GM12891 (cell line): ENCODE measurements around the gene TUBG2.

Experiments
- DNase-seq: peaks from one replicate; pipeline ENCODE4 v3.0.0; 2011; ENCODE audit warnings: low spot score; ENCODE audit not compliant: insufficient read length
- FAIRE-seq: peaks from 2 replicates; lab custom pipeline; 2011; peaks lifted over from hg19 to GRCh38; lab: Jason Lieb, UNC
- PAX5 ChIP-seq: IDR thresholded peaks from 2 replicates; pipeline ENCODE4 v1.6.1; 2011; ENCODE audit warnings: low read length, moderate library complexity, mild to moderate bottlenecking; ENCODE audit not compliant: insufficient read depth, severe bottlenecking
- POLR2A ChIP-seq: IDR thresholded peaks from 2 replicates; pipeline ENCODE4 v1.6.1; 2011; ENCODE audit warnings: low read depth, low read length, control low read depth
- POLR2AphosphoS5 ChIP-seq: IDR thresholded peaks from 2 replicates; pipeline ENCODE4 v1.6.1; 2011; ENCODE audit warnings: low read depth, low read length, control low read depth
- POU2F2 ChIP-seq: IDR thresholded peaks from 2 replicates; pipeline ENCODE4 v1.6.1; 2011; ENCODE audit warnings: low read depth, mild to moderate bottlenecking, control low read depth, low read length, moderate library complexity
- SPI1 ChIP-seq: IDR thresholded peaks from 2 replicates; pipeline ENCODE4 v1.6.1; 2011; ENCODE audit warnings: low read depth, low read length, control low read depth
- TAF1 ChIP-seq: IDR thresholded peaks from 2 replicates; pipeline ENCODE4 v1.6.1; 2011; ENCODE audit warnings: low read depth, low read length, control low read depth

TUBG2 gene

GRCh38 chr17:42669977-42670788 lies 11.1 kb downstream of the TUBG2 start:
- TF ChIP-seq TAF1 (no peak), SPI1 (no peak), PAX5 (no peak)
- FAIRE-seq (peak; percentile 93), DNase-seq (peak; percentile 78)

- no peak for TF ChIP-seq PAX5
- DNase-seq (no peak), FAIRE-seq (no peak)
Measured at GRCh38 chr17:42670789-42671657, 11.9 kb downstream of the TUBG2 start.

DNA sequence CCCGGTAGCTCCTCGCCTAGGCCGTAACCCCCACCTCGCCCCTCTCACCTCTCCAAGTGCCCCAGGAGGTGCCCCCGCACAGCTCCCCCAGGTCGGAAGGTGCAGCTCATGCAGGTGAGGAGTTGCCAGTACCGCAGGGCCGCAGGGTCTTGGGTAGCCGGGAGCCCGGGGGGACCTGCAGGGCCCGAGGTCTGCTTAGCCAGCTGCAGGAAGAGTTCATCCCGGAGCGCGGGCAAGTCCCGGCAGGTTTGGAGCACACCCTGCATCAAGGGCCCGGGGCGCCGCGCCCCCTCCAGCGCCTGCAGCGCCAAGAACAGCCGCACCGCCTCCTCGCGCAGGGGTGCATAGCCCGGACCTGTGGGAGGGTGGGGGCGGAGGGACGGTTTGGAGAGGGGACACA lies 13.0 kb downstream of the TUBG2 start:
- FAIRE-seq (no peak), DNase-seq (no peak)
- no peak for TF ChIP-seq POU2F2
- no peak for TF ChIP-seq POLR2AphosphoS5
- no peak for TF ChIP-seq PAX5
- no peak for TF ChIP-seq POLR2A
- TF ChIP-seq TAF1: no peak
- TF ChIP-seq SPI1: no peak

DNA sequence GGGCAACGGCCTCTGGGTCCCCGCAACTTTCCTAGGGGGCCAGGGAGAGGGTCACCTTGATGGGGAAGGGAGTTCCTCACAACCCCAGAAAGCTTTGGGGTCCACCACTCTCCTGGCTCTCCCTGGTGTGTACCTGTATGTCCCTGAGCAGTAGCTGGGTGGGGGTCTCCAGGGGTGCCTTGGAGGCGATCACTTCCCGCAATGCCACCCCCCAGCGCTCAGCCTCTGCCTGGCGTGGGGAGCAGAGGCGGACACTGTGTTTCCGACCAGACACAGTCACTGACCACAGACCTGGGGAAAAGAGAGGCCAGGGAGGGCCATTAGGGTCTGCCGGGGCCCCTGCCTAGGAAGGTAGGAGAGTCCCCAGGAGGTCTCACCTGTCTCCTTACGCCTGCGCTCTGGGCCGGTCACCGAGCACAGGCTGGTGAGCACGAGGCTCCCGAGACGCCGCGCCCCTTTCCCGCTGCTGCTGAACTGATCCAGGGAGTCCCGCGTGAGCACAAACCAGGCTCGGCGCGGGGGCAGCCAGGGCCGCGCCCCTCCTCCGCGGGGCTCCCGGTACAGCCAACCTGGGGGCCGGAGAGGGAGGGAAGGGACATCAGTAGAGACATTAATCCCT lies 14.3 kb downstream of the TUBG2 start:
- DNase-seq (no peak), FAIRE-seq (no peak)
- TF ChIP-seq SPI1 (no peak), PAX5 (no peak), POU2F2 (no peak), POLR2A (no peak), TAF1 (no peak), POLR2AphosphoS5 (no peak)

DNA sequence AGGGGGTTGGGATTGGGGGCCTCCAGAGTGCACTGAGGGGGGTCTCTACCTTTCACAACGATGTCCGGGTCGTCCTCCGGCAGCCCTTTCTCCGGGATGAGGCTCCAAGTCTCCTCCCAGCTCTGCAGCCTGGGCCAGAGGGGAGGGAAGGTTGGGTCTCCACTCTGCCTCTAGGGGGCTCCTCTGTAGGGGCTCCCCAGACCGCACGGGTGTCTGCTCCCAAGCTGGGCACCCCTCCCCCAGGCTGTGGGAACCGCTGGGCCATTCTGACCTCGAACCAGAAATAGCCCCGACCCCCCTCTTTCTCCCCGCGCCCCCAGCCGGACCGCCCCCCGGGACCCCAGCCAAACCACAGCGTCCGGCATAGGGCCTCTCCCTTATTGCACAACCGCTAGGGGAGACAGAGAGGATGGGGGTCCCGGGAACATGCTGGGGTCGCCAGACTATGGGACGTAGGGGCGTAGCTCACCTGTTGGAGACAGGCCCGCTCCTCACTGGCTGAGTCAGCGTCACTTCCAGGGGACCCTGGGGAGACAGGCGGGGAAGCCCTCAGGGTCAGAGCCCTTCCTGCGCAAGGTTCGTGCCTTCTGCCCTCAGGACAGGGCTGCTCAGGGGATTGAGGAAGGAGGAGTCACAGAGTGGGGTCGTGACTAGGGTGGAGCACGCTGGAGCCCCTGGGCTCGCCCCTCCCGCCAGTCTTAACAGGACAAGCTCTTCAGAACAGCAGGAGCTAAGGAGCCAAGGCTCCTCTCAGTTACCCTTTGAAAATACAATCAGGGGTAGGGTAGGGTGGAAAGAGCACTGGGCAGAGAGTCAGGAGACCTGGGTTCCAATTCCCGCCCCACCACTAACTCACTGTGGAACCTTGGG lies 15.0 kb downstream of the TUBG2 start:
- DNase-seq (no peak), FAIRE-seq (peak; percentile 76)
- TF ChIP-seq POLR2AphosphoS5 (no peak), POU2F2 (no peak), SPI1 (no peak), POLR2A (no peak), PAX5 (no peak), TAF1 (no peak)

DNA sequence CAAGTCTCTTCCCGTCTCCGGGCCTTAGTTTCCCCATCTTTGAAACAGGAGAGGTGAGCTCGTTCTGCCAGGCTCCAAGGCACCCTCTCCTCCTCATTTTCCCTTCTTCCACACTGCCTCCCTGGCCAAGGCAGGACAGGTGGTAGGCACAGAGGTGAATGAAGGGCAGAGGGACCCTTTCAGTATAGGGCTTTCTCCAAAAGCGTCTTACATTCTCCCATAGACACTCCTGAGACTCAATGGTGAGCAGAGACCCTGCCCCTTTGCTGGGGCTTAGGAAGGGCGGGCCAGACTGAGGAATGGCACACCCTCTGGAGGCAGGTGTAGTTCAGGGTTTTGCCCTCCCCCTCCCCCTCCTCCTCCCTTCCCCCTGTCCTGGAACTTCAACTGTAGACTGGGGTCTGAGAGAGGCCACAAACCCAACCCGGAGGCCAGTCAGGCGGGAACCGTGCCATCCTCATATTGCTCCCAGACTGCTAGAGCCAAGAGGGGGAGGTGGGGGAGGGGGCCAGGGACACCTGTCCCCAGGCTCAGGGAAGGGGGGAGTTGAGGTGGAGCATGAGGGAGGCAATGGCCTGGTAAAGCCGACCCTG lies 15.8 kb downstream of the TUBG2 start:
- DNase-seq (no peak), FAIRE-seq (no peak)

DNA sequence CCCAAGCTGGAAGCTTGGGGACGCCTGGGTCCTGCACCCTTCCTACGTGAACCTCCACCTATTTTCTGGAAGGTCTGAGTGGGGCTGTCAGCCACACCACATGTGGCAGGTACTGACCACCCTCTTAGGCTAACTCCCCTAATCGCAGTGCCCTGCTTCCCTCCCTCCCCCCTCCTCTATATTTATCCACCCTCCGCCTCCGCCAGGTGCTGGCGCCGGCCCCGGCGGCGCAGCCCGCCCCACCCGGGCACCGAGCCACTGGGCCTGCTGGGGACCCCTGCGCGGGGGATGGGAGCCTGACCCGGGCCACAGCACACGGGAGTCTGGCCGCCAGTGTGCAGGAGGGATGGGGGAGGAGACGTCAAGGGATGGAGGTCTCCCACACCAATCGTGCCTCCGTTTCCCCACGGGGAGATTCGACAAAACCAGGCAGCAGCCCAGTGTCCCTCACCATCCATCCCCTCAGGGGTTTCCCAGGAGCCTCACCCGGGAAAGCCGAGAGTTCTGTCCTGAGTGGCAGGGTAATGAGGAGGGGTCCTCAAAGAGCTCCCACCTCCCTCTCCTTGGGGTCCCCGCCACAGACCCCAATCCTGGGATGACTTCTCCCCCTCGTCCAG lies 16.4 kb downstream of the TUBG2 start:
- TF ChIP-seq SPI1 (no peak), POLR2A (no peak), TAF1 (no peak), PAX5 (no peak), POU2F2 (no peak), POLR2AphosphoS5 (no peak)
- peak; percentile 50 for FAIRE-seq
- no peak for DNase-seq

More for the DNA sequence above, 15.8 kb downstream of the TUBG2 start:
- no peak for TF ChIP-seq SPI1
- TF ChIP-seq POLR2AphosphoS5: no peak
- no peak for TF ChIP-seq POLR2A
- TF ChIP-seq TAF1: no peak
- TF ChIP-seq POU2F2: no peak
- TF ChIP-seq PAX5: no peak

- FAIRE-seq (no peak), DNase-seq (no peak)
- TF ChIP-seq TAF1 (no peak), POU2F2 (no peak), SPI1 (no peak), POLR2AphosphoS5 (no peak), POLR2A (no peak), PAX5 (no peak)
Measured at GRCh38 chr17:42675965-42676423, 16.9 kb downstream of the TUBG2 start.
